ENCODE results near the gene KANSL1.

DNA sequence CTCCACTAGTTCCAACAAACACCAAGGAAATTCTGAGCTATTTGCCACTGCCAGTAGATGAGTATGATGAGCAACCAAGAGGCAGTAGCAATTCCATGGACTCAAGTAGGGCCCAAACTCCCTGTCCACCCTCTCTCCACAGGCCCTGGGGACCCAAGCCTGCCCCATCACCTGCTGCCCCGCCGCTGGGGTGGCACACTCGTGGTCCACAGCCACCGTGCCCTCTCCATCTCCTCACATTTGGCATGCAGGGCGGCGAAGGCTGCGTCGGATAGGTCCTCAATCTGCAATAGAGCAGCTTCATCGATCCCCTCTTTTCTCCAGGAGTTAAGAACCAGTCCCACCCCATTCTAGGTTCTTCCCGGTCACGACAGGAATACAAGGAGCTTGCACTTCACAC is 160.3 kb downstream of the KANSL1 start:
- TF ChIP-seq POLR2A (IDR thresholded peaks at IDR 0.05): no peak
- TF ChIP-seq, protein P1, sequence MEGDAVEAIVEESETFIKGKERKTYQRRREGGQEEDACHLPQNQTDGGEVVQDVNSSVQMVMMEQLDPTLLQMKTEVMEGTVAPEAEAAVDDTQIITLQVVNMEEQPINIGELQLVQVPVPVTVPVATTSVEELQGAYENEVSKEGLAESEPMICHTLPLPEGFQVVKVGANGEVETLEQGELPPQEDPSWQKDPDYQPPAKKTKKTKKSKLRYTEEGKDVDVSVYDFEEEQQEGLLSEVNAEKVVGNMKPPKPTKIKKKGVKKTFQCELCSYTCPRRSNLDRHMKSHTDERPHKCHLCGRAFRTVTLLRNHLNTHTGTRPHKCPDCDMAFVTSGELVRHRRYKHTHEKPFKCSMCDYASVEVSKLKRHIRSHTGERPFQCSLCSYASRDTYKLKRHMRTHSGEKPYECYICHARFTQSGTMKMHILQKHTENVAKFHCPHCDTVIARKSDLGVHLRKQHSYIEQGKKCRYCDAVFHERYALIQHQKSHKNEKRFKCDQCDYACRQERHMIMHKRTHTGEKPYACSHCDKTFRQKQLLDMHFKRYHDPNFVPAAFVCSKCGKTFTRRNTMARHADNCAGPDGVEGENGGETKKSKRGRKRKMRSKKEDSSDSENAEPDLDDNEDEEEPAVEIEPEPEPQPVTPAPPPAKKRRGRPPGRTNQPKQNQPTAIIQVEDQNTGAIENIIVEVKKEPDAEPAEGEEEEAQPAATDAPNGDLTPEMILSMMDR (IDR thresholded peaks at IDR 0.05): no peak
